HepG2 (cell line): ENCODE data around the gene PRDM9. TPM values are rescaled to one million over a fixed set of nuclear protein-coding genes. Genes with fewer than 3 reads are reported as not detected.

Source experiments
- ATAC-seq: fragments of 200-7000 bp; cut with Tn5 transposase; 3 replicates; pipeline ENCODE4 v1.9.1; 2020; ENCODE audit warnings: mild to moderate bottlenecking, moderate library complexity
- BruUV-seq: library from RNA; stranded (reverse); fragments of 400-500 nt; replicated peaks from 2 replicates; lab custom pipeline; 2021; lab: Mats Ljungman, UMichigan
- CTCF ChIA-PET: fragments of 300-600 bp; formaldehyde crosslinking; extraction: SDS; loops from one replicate; lab custom pipeline; 2021; ENCODE audit warnings: low total read pairs, inconsistent platforms, low intra/inter-chr PET ratio; lab: Yijun Ruan, JAX
- POLR2A ChIA-PET: fragments of 350-600 bp; sonication (Branson Sonifier 250); formaldehyde crosslinking; loops from one replicate; lab custom pipeline; 2020; ENCODE audit warnings: antibody characterized with exemption, inconsistent platforms; lab: Yijun Ruan, JAX
- DNase-seq: peaks from one replicate; pipeline ENCODE4 v3.0.0-alpha.2; 2015; ENCODE audit warnings: low spot score
- FAIRE-seq: peaks from 3 replicates; lab custom pipeline; 2011; peaks lifted over from hg19 to GRCh38; lab: Jason Lieb, UNC
- H2AFZ ChIP-seq: one replicate; pipeline ENCODE4 v1.6.1; 2011; ENCODE audit warnings: low read length, inconsistent platforms
- H3K27ac ChIP-seq: fragments of 300-600 bp; 3 replicates; pipeline ENCODE4 v1.8.0; 2011; ENCODE audit warnings: mixed run types, mild to moderate bottlenecking, mixed read lengths, low read length, inconsistent platforms; ENCODE audit not compliant: insufficient read depth; ENCODE audit errors: extremely low read length
- H3K27me3 ChIP-seq, 2 experiments: fragments of 200-600 bp in 1 of 2; 2 replicates in 1 of 2; 3 replicates in 1 of 2; pipeline versions ENCODE4 v1.6.0 to v1.8.0; 2011; ENCODE audit warnings: low read length in 2 of 2, mild to moderate bottlenecking in 2 of 2, moderate library complexity in 2 of 2, inconsistent platforms in 1 of 2; ENCODE audit not compliant: insufficient read depth in 2 of 2, control insufficient read depth in 1 of 2
- H3K36me3 ChIP-seq, 2 experiments: fragments of 200-600 bp in 1 of 2; replicated peaks in 1 of 2; 2 replicates in 1 of 2; 3 replicates in 1 of 2; pipeline versions ENCODE4 v1.5.1 to v1.8.0; 2011; ENCODE audit warnings: low read length in 2 of 2, inconsistent platforms in 1 of 2; ENCODE audit not compliant: insufficient read depth in 2 of 2, control insufficient read depth in 1 of 2
- H3K4me1 ChIP-seq: 2 replicates; pipeline ENCODE4 v1.5.1; 2012; ENCODE audit warnings: low read length, inconsistent platforms; ENCODE audit not compliant: insufficient read depth
- H3K4me2 ChIP-seq: 2 replicates; pipeline ENCODE4 v1.6.0; 2011; ENCODE audit warnings: low read depth, low read length, inconsistent platforms
- H3K4me3 ChIP-seq, 3 experiments: fragments of 200-600 bp in 1 of 3; sonication (generic), shearing (Covaris generic) in 1 of 3; replicated peaks in 1 of 3; 2 replicates each; pipeline ENCODE4 v1.5.1; 2011 to 2016; ENCODE audit warnings: low read length in 3 of 3, inconsistent platforms in 2 of 3, low read depth in 2 of 3, mild to moderate bottlenecking in 2 of 3, control low read depth in 1 of 3, mixed read lengths in 1 of 3; ENCODE audit not compliant: insufficient read depth in 1 of 3
- H3K79me2 ChIP-seq: one replicate; pipeline ENCODE4 v1.6.1; 2011; ENCODE audit warnings: low read length, inconsistent platforms; ENCODE audit not compliant: insufficient read depth
- H3K9ac ChIP-seq: 2 replicates; pipeline ENCODE4 v1.6.0; 2011; ENCODE audit warnings: mild to moderate bottlenecking, low read depth, low read length, inconsistent platforms; ENCODE audit not compliant: insufficient read depth
- H3K9me3 ChIP-seq: 2 replicates; pipeline ENCODE4 v1.5.1; 2012; ENCODE audit warnings: mild to moderate bottlenecking, low read length
- H4K20me1 ChIP-seq: 2 replicates; pipeline ENCODE4 v1.6.0; 2011; ENCODE audit warnings: inconsistent platforms, mild to moderate bottlenecking, low read length, moderate library complexity; ENCODE audit not compliant: insufficient read depth
- ZSCAN21 ChIP-seq: sonication (generic); formaldehyde crosslinking; IDR thresholded peaks from 2 replicates; pipeline ENCODE4 v1.8.0; 2022; ENCODE audit warnings: mild to moderate bottlenecking, missing genetic modification reagents, moderate library complexity, borderline replicate concordance
- WGBS: methylation state at CpG from one replicate; pipeline ENCODE4 v1.1.6; 2017; ENCODE audit warnings: low lambda C conversion rate; 5-methylcytosine and 5-hydroxymethylcytosine counted together
- in situ Hi-C: cut with HindIII; loops from 2 replicates; pipeline ENCODE4 v1.10.0; 2017; ENCODE audit warnings: low pct_unique_long_range_greater_than_20kb; ENCODE audit not compliant: extremely low pct_ligation_motif_present
- intact Hi-C: fragments of 100-400 bp; cut with micrococcal nuclease; formaldehyde crosslinking; loops from one replicate; pipeline ENCODE4 v1.10.0; 2022; ENCODE audit not compliant: unreplicated experiment
- polyA plus RNA-seq, 8 experiments: library from polyadenylated mRNA; depleted of rRNA in 3 of 8; stranded (reverse) in 7 of 8; unstranded in 1 of 8; fragments of >200 nt; fragmentation: Illumina TruSeq in 4 of 8; extraction: Trizol in 4 of 8; gene quantifications; 2 replicates each; pipeline versions ENCODE4 v1.2.1 to v1.2.3, GENCODE V29; 2011 to 2016; ENCODE audit warnings: low read depth in 4 of 8, missing spikeins in 1 of 8, mixed read lengths in 1 of 8; ENCODE audit not compliant: insufficient read depth in 1 of 8
- total RNA-seq, 5 experiments: library from RNA; depleted of rRNA; stranded (reverse); fragments of >200 nt; fragmentation: Illumina TruSeq; extraction: Trizol; gene quantifications; 2 replicates each; pipeline ENCODE4 v1.2.3, GENCODE V29; 2016; ENCODE audit warnings: low read depth in 1 of 5
- TF ChIP-seq, protein P1 (sequence below): sonication (generic); formaldehyde crosslinking; IDR thresholded peaks from 2 replicates; pipeline ENCODE4 v1.5.1; 2020; ENCODE audit warnings: mild to moderate bottlenecking, missing genetic modification reagents
- TF ChIP-seq, protein P2 (sequence below): sonication (generic); formaldehyde crosslinking; IDR thresholded peaks from 2 replicates; pipeline ENCODE4 v1.4.0; 2020; ENCODE audit warnings: mild to moderate bottlenecking, missing genetic modification reagents

PRDM9 gene
- total and polyA plus RNA-seq, 2 of the 13 experiments (the other 11 are each of a cell fraction or from before 2014, with no cell fraction given): not detected

DNA sequence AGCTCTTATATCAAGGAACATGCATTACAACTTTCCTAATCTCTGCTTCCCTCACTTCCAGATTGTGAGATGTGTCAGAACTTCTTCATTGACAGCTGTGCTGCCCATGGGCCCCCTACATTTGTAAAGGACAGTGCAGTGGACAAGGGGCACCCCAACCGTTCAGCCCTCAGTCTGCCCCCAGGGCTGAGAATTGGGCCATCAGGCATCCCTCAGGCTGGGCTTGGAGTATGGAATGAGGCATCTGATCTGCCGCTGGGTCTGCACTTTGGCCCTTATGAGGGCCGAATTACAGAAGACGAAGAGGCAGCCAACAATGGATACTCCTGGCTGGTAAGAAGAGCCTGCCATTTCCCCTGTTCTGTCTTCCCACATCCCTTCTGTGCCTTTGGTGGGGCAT lies 15.1 kb downstream of the PRDM9 start (continued):
- TF ChIP-seq, protein P1, sequence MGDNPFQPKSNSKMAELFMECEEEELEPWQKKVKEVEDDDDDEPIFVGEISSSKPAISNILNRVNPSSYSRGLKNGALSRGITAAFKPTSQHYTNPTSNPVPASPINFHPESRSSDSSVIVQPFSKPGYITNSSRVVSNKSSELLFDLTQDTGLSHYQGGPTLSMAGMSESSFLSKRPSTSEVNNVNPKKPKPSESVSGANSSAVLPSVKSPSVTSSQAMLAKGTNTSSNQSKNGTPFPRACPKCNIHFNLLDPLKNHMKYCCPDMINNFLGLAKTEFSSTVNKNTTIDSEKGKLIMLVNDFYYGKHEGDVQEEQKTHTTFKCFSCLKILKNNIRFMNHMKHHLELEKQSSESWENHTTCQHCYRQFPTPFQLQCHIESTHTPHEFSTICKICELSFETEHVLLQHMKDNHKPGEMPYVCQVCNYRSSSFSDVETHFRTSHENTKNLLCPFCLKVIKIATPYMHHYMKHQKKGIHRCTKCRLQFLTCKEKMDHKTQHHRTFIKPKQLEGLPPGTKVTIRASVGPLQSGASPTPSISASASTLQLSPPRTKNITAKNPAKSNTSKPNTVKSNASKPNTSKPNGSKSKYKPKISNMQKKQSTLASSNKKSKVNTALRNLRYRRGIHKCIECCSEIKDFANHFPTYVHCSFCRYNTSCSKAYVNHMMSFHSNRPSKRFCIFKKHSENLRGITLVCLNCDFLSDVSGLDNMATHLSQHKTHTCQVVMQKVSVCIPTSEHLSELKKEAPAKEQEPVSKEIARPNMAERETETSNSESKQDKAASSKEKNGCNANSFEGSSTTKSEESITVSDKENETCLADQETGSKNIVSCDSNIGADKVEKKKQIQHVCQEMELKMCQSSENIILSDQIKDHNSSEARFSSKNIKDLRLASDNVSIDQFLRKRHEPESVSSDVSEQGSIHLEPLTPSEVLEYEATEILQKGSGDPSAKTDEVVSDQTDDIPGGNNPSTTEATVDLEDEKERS (CRISPR knock-in tag): no peak
- no peak for TF ChIP-seq ZSCAN21 (CRISPR knock-in tag)
- TF ChIP-seq, all 625 proteins: peak for 0

DNA sequence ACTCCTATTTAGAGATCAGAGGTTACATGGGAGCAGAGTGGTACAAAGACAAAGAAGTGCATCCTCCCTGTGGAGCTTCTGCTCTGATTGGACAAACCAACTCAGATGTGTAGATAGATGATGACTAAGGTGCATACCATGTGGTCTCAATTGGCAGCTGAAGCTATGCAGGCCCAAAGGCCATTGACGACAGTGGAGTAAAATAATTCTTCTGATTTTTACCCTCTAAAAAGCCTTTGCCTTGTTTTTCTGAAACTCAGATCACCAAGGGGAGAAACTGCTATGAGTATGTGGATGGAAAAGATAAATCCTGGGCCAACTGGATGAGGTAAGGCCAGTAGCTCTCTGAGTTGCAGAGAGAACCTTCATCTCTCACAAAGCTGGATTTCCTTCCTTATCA lies 15.6 kb downstream of the PRDM9 start:
- in situ Hi-C loops (no loop called here), intact Hi-C loops (no loop called here)
- Histone ChIP-seq H3K27ac (no peak overlapping the region), H4K20me1 (no peaks in the 10 kb centered on the region), H3K4me1 (no peaks in the 10 kb centered on the region), H3K9me3 (no peaks in the 10 kb centered on the region), H3K36me3 (no peaks in the 10 kb centered on the region), H3K27me3 (no peaks in the 10 kb centered on the region), H3K4me2 (no peak overlapping the region), H2AFZ (no peak overlapping the region), H3K9ac (no peak overlapping the region), H3K4me3 (no peak overlapping the region), H3K79me2 (no peaks in the 10 kb centered on the region)
- FAIRE-seq: no peak
- ChIA-PET POLR2A (no interaction called here), CTCF (no interaction called here)
- no peak for DNase-seq
- TF ChIP-seq, protein P2, sequence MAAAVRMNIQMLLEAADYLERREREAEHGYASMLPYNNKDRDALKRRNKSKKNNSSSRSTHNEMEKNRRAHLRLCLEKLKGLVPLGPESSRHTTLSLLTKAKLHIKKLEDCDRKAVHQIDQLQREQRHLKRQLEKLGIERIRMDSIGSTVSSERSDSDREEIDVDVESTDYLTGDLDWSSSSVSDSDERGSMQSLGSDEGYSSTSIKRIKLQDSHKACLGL (CRISPR knock-in tag): no peak
- 69% methylated on average over 1 of the region's 1 CpG for WGBS
- ATAC-seq: no peak
- no TSS peak for BruUV-seq
